ENCODE data around the gene TCF25.

- TF ChIP-seq CTCF (IDR thresholded peaks at IDR 0.05) (no peak), POLR2A (IDR thresholded peaks at IDR 0.05) (no peak)
Measured at GRCh38 chr16:89837014-89837546, 36.3 kb upstream of the TCF25 start.
